HL-60/S4 (cell line): ENCODE data around the gene CNTLN.
"Not testable (repeated sequence)": the region's sequence is repeated elsewhere in the genome, so short reads cannot be mapped to it uniquely, and the experiment has no call there.

Source experiments
- in situ Hi-C: fragments of 300-500 bp; cut with MboI; formaldehyde crosslinking; loops from 2 replicates; pipeline ENCODE4 v1.14.3; 2022; ENCODE audit warnings: low sequenced_read_pairs

CNTLN gene

DNA sequence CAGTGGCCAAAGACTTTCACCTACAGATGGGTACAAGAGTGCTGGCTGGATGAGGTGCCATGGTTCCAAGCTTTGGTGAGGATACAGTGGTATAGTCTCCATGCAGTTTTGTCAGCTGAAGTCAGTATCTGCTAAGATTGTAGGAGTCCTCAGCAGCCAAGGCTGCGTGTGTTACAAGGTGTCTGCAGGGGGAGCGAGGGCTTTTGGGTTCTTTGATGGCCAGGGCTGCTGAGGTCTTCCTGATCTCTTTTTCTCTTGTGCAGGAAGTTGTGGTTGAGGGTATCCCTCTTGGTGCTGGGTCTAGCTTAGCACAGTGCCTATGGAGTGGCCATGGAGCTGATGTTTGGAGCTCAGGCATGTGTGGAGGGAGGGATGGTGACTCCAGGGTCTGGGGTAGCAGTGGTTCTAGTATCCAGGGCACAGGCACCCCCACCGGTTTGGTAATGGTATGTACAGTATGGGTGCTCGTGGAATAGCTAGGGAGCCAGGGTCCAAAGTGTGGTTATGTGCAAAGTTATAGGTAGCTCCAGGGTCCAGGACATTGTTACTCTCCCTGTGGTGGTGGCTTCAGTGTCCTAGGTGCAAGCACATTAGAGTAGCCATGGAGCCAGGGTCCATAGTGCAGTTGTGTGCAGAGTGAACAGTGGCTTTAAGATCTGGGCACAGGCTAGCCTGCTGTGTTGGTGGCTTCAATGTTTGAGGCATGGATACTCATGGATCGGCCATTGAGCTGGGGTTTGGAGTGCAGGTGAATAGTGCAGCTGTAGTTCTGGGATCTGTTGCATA, 36.7 kb downstream of the CNTLN start:
- in situ Hi-C loops = no loop called here

GRCh38 chr9:17177496-17177895, 42.7 kb downstream of the CNTLN start:
- in situ Hi-C loops = not testable (repeated sequence)

DNA sequence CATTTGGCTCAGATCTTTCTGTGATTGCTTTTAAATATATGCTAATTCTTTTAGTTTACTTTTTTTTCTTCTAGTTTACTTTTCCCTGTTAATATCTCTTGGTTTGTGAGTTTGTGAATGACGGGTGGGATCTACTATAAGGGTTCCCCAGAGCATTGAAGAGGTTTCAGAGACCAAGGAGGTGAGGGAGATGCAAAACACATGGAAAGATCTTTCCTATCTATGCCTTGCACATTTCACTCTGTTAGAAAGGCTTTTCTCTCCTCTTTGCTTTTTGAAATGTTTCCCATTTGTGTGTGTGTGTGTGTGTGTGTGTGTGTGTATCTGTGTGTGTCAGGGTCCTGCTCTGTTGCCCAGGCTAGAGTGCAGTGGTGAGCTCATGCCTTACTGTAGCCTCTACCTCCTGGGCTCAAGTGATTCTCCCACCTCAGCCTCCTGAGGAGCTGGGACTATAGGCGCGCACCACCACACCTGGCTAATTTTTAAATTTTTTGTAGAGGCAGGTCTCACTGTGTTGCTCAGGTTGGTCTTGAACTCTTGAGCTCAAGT, 50.7 kb downstream of the CNTLN start:
- in situ Hi-C loops = no loop called here

GRCh38 chr9:17191082-17191481, 56.2 kb downstream of the CNTLN start:
- in situ Hi-C loops = no loop called here

DNA sequence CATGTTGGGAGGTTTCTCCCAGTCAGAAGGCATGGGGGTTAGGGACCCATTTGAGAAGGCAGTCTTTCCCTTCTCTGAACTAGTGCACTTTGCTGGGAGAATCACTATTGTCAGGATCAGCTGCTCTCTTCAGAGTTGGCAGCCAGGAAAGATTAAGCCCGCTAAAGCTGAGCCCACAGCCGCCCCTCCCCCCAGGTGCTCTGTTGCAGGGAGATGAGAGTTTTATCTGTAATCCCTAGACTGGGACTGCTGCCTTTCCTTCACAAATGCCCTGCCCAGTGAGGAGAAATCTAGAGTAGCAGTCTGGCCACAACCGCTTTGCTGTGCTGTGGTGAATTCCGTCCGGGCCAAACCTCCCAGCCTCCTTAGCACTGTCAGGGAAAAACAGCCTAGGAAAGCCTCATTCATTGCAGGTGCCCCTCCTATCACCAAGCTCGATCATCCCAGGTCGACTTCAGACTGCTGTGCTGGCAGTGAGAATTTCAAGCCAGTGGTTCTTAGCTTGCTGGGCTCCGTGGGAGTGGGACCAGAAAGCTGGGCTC, 69.8 kb downstream of the CNTLN start:
- in situ Hi-C loops = no loop called here

GRCh38 chr9:17216011-17216410, 81.2 kb downstream of the CNTLN start:
- in situ Hi-C loops = no loop called here

DNA sequence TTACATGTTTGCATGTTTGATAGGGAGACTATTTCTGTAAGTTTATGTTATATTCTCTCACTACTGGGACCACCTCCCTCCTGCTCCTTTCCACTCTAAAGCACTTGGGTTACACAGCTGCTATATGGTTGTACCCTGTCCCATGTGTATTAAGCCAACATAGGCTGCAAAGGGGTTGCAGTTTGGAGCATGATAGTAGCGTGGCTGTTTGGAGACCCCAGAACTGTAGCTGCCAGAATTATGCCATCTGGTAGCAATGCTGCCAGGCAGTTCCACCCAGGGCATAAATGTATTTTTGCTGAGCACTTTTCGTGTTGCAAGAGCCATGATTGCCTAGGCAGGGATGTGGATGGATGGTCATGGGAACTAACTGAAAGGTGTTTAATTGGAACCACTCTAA, 81.8 kb downstream of the CNTLN start:
- in situ Hi-C loops = no loop called here

- in situ Hi-C loops = no loop called here
Observed at GRCh38 chr9:17217272-17217671, 82.4 kb downstream of the CNTLN start.

- in situ Hi-C loops = no loop called here
Observed at GRCh38 chr9:17219261-17219660, 84.4 kb downstream of the CNTLN start.

DNA sequence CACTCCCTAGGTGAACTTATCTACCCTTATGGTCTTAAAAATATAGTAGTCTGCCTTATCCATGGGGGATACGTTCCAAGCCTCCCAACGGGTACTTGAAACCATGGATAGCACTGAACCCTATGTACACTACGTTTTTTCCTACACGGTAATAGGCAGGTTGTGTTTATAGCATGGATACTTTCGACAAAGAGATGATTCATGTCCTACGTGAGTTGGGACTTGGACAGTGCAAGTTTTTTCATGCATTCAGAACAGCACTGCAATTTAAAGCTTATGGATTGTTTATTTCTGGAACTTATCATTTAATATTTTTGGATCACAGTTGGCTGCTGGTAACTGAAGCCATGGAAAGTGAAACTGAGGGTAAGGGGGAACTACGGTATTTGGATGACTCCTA, 88.1 kb downstream of the CNTLN start:
- in situ Hi-C loops = no loop called here

DNA sequence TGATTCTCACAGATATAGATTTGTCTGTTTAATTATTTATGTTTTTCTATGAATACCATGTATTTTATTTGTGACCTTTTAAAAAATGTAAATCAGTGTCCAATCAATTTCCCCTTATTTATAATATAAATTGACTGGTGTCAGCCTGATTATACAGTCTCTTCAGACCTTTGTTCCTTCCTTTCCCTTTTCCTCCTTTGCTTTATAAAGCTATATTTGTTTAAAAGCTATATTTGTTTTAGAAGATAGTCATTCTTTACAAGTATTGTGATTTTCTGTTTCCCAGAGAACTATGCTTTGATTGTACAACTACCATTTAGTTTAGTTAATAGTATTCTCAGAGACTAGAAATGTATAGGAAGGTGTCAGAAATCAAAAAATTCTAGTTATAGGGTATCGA, 90.6 kb downstream of the CNTLN start:
- in situ Hi-C loops = no loop called here

- in situ Hi-C loops = no loop called here
Observed at GRCh38 chr9:17229945-17230560, 95.2 kb downstream of the CNTLN start.

DNA sequence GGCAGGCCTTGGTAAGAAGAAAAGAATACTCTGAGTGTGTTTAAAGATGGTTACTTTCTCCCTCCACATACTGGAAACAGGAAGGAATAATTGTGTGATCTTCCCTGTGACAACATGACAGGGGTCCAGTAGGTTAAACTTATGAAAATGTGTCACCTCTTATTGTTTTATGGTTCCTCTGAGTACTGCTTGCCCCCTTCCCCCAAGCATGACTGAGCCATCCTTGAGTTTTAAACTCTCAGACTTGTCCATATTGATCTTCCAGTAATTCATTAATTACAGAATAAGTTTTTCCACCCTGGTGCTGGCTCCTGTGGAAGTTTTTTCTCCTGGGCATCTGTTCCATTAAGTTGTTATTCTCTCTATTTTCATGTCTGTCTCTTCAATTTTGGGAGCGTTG, 95.8 kb downstream of the CNTLN start:
- in situ Hi-C loops = no loop called here

DNA sequence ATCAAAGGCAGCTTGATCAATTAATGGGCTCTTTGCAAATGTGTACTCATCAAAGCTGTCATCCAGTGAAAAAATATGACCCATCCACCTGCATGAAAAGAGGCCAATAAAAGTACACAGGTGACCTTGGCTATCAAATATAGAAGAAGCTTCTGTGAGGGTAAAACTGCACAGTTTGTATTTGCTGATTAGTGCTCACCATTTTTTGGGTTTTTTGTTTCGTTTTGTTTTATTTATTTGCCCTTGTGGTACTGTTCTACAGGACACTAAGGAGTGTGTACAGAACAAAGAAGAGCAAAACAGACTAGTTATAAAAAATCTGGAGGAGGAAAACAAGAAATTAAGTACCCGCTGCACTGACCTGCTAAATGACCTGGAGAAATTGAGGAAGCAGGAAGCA, 101.3 kb downstream of the CNTLN start:
- in situ Hi-C loops = no loop called here

GRCh38 chr9:17246770-17247169, 111.9 kb downstream of the CNTLN start:
- in situ Hi-C loops = no loop called here

GRCh38 chr9:17251100-17251499, 116.3 kb downstream of the CNTLN start:
- in situ Hi-C loops = no loop called here

- in situ Hi-C loops = not testable (repeated sequence)
Observed at GRCh38 chr9:17268531-17269188, 133.8 kb downstream of the CNTLN start.

- in situ Hi-C loops = no loop called here
Observed at GRCh38 chr9:17269799-17270198, 135.0 kb downstream of the CNTLN start.

GRCh38 chr9:17272536-17272935, 137.7 kb downstream of the CNTLN start:
- in situ Hi-C loops = no loop called here

- in situ Hi-C loops = no loop called here
Observed at GRCh38 chr9:17280350-17281012, 145.6 kb downstream of the CNTLN start.

DNA sequence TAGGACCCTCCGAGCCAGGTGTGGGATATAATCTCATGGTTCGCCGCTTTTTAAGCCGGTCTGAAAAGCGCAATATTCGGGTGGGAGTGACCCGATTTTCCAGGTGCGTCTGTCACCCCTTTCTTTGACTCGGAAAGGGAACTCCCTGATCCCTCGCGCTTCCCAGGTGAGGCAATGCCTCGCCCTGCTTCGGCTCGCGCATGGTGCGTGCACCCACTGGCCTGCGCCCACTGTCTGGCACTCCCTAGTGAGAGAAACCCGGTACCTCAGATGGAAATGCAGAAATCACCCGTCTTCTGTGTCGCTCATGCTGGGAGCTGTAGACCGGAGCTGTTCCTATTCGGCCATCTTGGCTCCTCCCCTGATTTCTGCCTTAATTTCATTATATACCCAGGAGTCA, 155.8 kb downstream of the CNTLN start:
- in situ Hi-C loops = not testable (repeated sequence)
